ENCODE data around the gene ERC1.

DNA sequence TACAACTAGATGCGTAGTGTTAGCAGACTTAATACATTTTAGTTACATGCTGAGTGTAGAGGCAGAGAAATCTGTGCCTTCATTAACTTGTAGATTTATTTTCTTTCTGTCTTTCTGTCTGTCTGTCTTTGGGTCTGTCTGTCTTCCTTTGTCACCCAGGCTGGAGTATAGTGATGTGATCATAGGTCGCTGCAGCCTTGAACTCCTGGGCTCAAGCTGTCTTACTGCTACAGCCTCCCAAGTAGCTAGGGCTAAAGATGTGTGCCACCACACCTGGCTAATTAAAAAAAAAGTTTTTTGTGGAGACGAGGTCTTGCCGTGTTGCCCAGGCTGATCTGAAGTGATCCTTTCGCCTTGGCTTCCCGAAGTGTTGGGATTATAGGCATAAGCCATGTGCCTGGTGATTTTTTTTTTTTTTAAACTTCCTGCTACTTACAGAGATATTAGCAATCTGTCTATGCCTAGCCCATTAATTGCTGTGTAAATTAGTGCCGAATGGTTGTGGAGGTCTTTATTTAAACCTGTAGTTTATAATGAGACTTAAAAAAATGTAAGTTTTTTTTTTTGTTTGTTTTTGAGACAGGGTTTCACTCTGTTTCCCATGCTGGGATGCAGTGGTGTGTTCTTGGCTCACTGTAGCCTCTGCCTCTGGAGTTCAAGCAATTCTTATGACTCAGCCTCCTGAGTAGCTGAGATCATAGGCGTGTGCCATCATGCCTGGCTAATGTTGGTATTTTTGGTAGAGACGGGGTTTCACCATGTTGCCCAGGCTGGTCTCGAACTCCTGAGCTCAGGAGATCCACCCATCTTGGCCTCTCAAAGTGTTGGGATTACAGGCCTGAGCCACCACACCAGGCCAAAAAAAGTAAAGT lies 22.8 kb downstream of the ERC1 start:
- TF ChIP-seq POLR2A (IDR thresholded peaks at IDR 0.05), result no peak
- TF ChIP-seq, protein P1, sequence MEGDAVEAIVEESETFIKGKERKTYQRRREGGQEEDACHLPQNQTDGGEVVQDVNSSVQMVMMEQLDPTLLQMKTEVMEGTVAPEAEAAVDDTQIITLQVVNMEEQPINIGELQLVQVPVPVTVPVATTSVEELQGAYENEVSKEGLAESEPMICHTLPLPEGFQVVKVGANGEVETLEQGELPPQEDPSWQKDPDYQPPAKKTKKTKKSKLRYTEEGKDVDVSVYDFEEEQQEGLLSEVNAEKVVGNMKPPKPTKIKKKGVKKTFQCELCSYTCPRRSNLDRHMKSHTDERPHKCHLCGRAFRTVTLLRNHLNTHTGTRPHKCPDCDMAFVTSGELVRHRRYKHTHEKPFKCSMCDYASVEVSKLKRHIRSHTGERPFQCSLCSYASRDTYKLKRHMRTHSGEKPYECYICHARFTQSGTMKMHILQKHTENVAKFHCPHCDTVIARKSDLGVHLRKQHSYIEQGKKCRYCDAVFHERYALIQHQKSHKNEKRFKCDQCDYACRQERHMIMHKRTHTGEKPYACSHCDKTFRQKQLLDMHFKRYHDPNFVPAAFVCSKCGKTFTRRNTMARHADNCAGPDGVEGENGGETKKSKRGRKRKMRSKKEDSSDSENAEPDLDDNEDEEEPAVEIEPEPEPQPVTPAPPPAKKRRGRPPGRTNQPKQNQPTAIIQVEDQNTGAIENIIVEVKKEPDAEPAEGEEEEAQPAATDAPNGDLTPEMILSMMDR (IDR thresholded peaks at IDR 0.05), result no peak
- TF ChIP-seq POLR2AphosphoS5 (IDR thresholded peaks at IDR 0.05), result no peak

Measured in suprapubic skin (tissue), 4 donors.